ENCODE data around the gene PEF1. TPM values are rescaled to one million over a fixed set of nuclear protein-coding genes. Genes with fewer than 3 reads are reported as not detected.

The PEF1 gene
- total RNA-seq, 1 donor from 2014 or later, result 53.3 TPM

DNA sequence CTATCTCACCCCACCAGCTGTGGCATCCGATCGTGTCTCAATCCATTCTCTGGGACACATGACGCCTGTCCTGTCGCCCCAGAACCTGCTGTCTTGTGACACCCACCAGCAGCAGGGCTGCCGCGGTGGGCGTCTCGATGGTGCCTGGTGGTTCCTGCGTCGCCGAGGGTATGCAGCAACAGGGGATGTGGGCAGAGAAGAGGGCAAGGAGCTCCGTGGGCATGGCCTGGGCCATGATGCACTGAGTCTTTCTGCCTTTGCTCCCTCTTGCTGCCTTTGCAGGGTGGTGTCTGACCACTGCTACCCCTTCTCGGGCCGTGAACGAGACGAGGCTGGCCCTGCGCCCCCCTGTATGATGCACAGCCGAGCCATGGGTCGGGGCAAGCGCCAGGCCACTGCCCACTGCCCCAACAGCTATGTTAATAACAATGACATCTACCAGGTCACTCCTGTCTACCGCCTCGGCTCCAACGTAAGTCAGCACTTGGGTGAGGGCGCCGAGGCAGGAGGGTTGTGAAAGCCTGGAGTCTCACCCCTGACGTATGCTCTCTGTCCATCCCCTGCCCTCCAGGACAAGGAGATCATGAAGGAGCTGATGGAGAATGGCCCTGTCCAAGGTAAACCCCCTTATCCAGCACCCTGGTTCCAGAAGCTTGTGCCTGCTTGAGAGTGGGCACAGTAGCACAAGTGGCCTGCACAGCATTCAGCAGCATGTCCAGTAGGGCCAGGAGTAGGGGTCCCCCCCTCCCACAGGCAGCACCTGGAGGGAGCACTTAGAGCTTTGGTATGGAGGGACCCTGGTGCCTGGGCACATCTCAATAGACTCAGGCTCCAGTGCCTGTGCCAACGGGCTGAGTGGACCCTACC is 59.6 kb downstream of the PEF1 start:
- intact Hi-C loops (cut with DNase I), result loop anchor here (10.0 kb wide), 1 partner anchor 120 kb away; the partner anchor contains the start of gene COL16A1
- Histone ChIP-seq H3K4me1 (peaks cover 68% of the 10 kb centered on the region), H3K9me3 (no peaks in the 10 kb centered on the region), H3K4me3 (no peak overlapping the region), H3K36me3 (peaks cover 0 to 10% of the 10 kb centered on the region in 2 donors), H3K27ac (peak overlapping the region; percentile 80), H3K27me3 (no peaks in the 10 kb centered on the region)
- no peak for DNase-seq (ENCODE audit: extremely low spot score in 2 of 2)
- TF ChIP-seq POLR2AphosphoS5 (IDR thresholded peaks at IDR 0.05; ENCODE audit: insufficient read depth in 1 of 2, low read depth in 1 of 2) (no peak), POLR2A (IDR thresholded peaks at IDR 0.05) (no peak)
- TF ChIP-seq, protein P1, sequence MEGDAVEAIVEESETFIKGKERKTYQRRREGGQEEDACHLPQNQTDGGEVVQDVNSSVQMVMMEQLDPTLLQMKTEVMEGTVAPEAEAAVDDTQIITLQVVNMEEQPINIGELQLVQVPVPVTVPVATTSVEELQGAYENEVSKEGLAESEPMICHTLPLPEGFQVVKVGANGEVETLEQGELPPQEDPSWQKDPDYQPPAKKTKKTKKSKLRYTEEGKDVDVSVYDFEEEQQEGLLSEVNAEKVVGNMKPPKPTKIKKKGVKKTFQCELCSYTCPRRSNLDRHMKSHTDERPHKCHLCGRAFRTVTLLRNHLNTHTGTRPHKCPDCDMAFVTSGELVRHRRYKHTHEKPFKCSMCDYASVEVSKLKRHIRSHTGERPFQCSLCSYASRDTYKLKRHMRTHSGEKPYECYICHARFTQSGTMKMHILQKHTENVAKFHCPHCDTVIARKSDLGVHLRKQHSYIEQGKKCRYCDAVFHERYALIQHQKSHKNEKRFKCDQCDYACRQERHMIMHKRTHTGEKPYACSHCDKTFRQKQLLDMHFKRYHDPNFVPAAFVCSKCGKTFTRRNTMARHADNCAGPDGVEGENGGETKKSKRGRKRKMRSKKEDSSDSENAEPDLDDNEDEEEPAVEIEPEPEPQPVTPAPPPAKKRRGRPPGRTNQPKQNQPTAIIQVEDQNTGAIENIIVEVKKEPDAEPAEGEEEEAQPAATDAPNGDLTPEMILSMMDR (IDR thresholded peaks at IDR 0.05), result no peak

DNA sequence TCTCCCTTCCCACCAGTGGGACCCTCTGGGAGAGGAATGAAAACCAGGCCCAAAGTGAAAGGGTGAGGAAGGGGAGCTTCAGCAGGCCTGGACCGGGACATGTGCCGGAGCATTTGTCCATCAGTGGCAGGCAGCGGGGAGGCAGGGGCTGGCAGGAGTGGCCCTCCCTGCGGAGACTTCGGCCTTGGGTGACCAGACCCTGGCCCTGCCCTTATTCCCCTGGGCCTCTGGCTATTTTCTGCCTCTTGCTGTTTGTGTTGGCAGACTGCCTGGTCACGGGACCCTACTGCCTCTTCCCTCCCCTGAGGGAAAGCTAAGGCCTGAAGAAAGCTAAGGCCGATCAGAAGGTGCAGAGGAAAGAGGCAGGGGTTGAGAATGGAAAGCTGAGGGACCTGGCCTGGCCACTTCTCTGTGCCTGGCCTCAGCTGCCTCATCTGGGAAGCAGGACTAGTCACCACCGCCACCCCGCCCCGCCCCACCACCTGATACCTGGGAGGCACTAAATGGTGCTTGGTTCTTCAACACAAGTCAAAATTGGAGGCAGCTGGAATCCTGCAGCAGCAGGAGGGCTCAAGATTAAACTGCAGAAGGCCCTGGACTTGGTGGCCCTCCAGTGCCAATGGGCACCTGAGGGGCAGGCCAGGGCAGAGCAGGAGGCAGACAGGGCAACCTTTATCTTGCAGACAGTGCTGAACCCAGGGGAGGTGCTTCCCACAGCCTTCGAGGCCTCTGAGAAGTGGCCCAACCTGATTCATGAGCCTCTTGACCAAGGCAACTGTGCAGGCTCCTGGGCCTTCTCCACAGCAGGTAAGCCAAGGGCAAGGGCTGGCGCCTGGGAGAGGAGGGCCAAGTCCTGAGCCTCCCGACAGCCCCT is 60.4 kb downstream of the PEF1 start:
- H3K36me3 ChIP-seq, result peaks cover 0 to 10% of the 10 kb centered on the region in 2 donors
- H3K4me3 ChIP-seq, result peak overlapping the region in 1 of 2 donors; percentile 22
- DNase-seq (ENCODE audit: extremely low spot score in 2 of 2), result no peak
- H3K27me3 ChIP-seq, result no peaks in the 10 kb centered on the region
- H3K27ac ChIP-seq, result peak overlapping the region; percentile 80
- H3K9me3 ChIP-seq, result no peaks in the 10 kb centered on the region
- TF ChIP-seq POLR2A (IDR thresholded peaks at IDR 0.05) (no peak), POLR2AphosphoS5 (IDR thresholded peaks at IDR 0.05; ENCODE audit: insufficient read depth in 1 of 2, low read depth in 1 of 2) (peak; percentile 55 to 74)
- TF ChIP-seq, protein P1 (IDR thresholded peaks at IDR 0.05), result no peak
- intact Hi-C loops (cut with DNase I), result loop anchor here (10.0 kb wide), 1 partner anchor 121 kb away; the partner anchor contains the start of gene COL16A1
- peaks cover 64% of the 10 kb centered on the region for H3K4me1 ChIP-seq

DNA sequence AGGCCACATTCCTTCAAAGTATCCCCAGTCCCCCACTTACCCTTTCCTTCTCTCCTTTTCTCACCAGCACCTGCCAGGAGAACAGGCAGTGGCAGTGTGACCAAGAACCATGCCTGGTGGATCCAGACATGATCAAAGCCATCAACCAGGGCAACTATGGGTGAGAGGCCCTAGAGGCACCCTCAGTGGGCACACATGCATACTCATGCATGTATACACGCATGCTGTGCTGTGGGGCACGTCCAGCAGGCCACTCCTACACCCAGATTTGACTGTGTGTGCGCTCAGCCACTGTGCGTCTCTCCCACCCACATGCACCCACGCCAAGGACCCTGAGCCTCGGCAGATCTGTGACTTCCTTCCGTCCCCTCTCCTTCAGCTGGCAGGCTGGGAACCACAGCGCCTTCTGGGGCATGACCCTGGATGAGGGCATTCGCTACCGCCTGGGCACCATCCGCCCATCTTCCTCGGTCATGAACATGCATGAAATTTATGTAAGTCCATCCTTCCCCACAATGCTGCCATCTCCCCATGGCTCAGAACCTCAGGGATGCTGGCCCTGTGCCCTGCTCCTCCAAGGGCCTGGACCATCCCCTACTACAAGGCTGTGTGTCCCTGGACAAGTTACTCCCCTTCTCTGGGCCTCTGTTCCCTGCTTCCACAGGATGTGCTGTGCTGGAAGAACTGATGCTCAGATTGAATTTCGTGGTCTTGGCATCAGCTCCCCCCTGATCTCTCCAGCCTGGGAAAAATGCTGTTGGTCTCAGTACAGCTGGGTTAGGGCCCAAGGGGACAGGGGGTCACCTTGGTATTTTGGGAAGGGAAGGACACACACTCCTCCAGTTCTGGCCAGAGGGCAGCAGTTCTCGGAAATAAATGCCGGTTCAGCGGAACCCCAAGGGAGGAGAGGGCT is 61.3 kb downstream of the PEF1 start:
- Histone ChIP-seq H3K27ac (peak overlapping the region; percentile 80), H3K4me3 (peak overlapping the region in 1 of 2 donors; percentile 22), H3K36me3 (peaks cover 0 to 10% of the 10 kb centered on the region in 2 donors), H3K9me3 (no peaks in the 10 kb centered on the region), H3K27me3 (no peaks in the 10 kb centered on the region), H3K4me1 (peaks cover 60% of the 10 kb centered on the region)
- intact Hi-C loops (cut with DNase I), result loop anchor here (10.0 kb wide), 1 partner anchor 121 kb away; the partner anchor contains the start of gene COL16A1
- no peak for DNase-seq (ENCODE audit: extremely low spot score in 2 of 2)
- TF ChIP-seq POLR2AphosphoS5 (IDR thresholded peaks at IDR 0.05; ENCODE audit: insufficient read depth in 1 of 2, low read depth in 1 of 2) (no peak), POLR2A (IDR thresholded peaks at IDR 0.05) (no peak)
- TF ChIP-seq, protein P1 (IDR thresholded peaks at IDR 0.05), result no peak

All from vagina (tissue), 2 donors.